HG02642 (cell line): ENCODE results near the gene BCL2L1.
"Not testable (repeated sequence)": the region's sequence is repeated elsewhere in the genome, so short reads cannot be mapped to it uniquely, and the experiment has no call there.

ENCODE experiments used
- ATAC-seq: cut with Tn5 transposase; IDR thresholded peaks from one replicate; pipeline ENCODE4 v1.9.1; 2021; ENCODE audit warnings: mild to moderate bottlenecking; ENCODE audit not compliant: unreplicated experiment, poor library complexity

The BCL2L1 gene

GRCh38 chr20:31722257-31723068 is at the start of gene BCL2L1:
Gene BCL2L1 (minus strand): TSS chr20:31722868. CDS start chr20:31722218, 650 bp downstream.
- ATAC-seq, result peak; percentile 29

- ATAC-seq, result no peak
Observed at GRCh38 chr20:31770243-31770642, 47.6 kb upstream of the BCL2L1 start.

GRCh38 chr20:31769681-31770080 is 47.0 kb upstream of the BCL2L1 start:
- no peak for ATAC-seq

GRCh38 chr20:31767805-31768204 is 45.1 kb upstream of the BCL2L1 start:
- no peak for ATAC-seq

- ATAC-seq, result no peak
Observed at GRCh38 chr20:31764641-31765305, 42.1 kb upstream of the BCL2L1 start.

GRCh38 chr20:31760519-31761240 is 38.0 kb upstream of the BCL2L1 start:
- no peak for ATAC-seq

GRCh38 chr20:31759836-31760518 is 37.3 kb upstream of the BCL2L1 start:
- ATAC-seq, result no peak

- no peak for ATAC-seq
Observed at GRCh38 chr20:31758991-31759390, 36.3 kb upstream of the BCL2L1 start.

- ATAC-seq, result no peak
Observed at GRCh38 chr20:31758521-31758920, 35.9 kb upstream of the BCL2L1 start.

- ATAC-seq, result no peak
Observed at GRCh38 chr20:31757254-31757653, 34.6 kb upstream of the BCL2L1 start.

GRCh38 chr20:31751126-31751525 is 28.5 kb upstream of the BCL2L1 start:
- no peak for ATAC-seq

- no peak for ATAC-seq
Observed at GRCh38 chr20:31749223-31749622, 26.6 kb upstream of the BCL2L1 start.

- ATAC-seq, result no peak
Observed at GRCh38 chr20:31747640-31748039, 25.0 kb upstream of the BCL2L1 start.

- not testable (repeated sequence) for ATAC-seq
Observed at GRCh38 chr20:31747028-31747427, 24.4 kb upstream of the BCL2L1 start.

GRCh38 chr20:31746068-31746878 is 23.6 kb upstream of the BCL2L1 start:
- ATAC-seq, result no peak

- no peak for ATAC-seq
Observed at GRCh38 chr20:31740656-31741323, 18.1 kb upstream of the BCL2L1 start.

- no peak for ATAC-seq
Observed at GRCh38 chr20:31740208-31740607, 17.5 kb upstream of the BCL2L1 start.

GRCh38 chr20:31739550-31739977 is 16.9 kb upstream of the BCL2L1 start:
- ATAC-seq, result peak; percentile 18
